Sciatic nerve (tissue), 2 donors: Measurements from ENCODE around the gene HPD. TPM values are rescaled to one million over a fixed set of nuclear protein-coding genes. Genes with fewer than 3 reads are reported as not detected.

Source experiments
- ATAC-seq: fragments of 200-7000 bp; cut with Tn5 transposase; one replicate; pipeline ENCODE4 v1.9.1; 2020; ENCODE audit warnings: mild to moderate bottlenecking, moderate library complexity
- DNase-seq: peaks from one replicate; pipeline ENCODE4 v3.0.0-alpha.2; 2020; ENCODE audit warnings: low spot score
- intact Hi-C: fragments of 100-400 bp; cut with DNase I; formaldehyde crosslinking; loops from one replicate; pipeline ENCODE4 v1.14.2; 2022
- total RNA-seq: library from RNA; stranded (reverse); fragmentation: NEBNext Ultra II Directional; extraction: Animal tissue kit (Norgen Biotek cat#: 25700); gene quantifications from one replicate; pipeline ENCODE4 v1.2.1, GENCODE V29; 2021
- donor health status: DM: no; HTN: no; CAD: no.
- donor health status: DM: no; HTN: no; CAD: no.

Gene HPD
- total RNA-seq, 1 donor from 2014 or later, result 0.40 TPM

DNA sequence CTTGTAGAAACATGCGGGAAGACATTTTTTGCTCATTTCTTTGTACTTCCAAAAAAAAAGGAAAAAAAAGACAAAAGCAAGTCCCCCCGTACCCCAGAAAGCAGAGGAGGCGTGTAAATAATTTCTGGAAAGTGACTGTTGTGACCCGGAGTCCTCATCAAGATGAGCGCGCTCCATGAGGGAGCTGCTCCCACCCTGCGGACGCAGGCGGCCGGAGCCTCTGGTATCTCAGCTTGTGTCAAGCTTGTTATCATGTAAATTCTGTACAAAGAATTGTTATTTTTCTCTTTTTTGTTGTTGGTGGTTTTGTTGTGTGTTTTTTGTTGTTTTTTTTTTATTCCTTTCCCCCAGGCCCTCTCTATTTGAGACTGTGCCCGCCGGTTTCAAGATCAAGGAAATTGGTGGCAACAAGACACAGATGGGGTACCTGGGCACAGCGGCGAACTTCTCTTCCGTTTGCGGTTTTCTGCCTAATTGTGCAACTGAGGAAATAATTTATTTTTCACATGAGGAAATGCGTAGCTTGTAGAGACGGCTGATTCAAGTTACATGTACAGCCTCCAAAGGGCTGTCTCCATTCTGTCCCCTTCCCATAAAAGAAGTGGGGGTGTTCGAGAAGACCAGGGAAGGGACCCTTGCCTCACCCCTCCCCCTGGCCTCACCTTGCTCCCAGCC is 27.0 kb downstream of the HPD start:
- intact Hi-C loops, result no loop called here
- ATAC-seq (no peak), DNase-seq (no peak)

- intact Hi-C loops, result no loop called here
Observed at GRCh38 chr12:121830588-121831265, 27.9 kb downstream of the HPD start.

DNA sequence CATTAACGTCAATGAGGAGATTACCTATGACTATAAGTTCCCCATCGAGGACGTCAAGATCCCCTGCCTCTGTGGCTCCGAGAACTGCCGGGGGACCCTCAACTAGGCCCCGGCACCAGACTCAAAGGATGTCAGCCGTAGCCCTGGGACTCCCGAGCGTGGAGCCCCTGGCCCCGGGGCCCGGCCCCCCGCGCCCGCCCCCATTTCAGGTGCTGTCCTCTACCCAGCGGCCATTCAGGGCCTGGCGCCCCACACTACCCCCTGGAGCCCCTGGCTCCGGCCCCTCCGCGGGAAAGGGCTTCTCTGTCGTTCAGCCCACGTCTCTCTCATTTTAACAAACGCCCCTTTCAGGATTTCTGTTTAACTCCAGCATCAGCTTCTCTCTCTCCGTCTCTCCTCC is 28.5 kb downstream of the HPD start:
- intact Hi-C loops, result no loop called here
- no peak for ATAC-seq
- no peak for DNase-seq

More at GRCh38 chr12:121830588-121831265, 27.9 kb downstream of the HPD start:
- no peak for DNase-seq
- ATAC-seq, result peak; percentile 13

- no peak for ATAC-seq
- no peak for DNase-seq
- intact Hi-C loops, result no loop called here
Observed at GRCh38 chr12:121829250-121829918, 29.3 kb downstream of the HPD start.

DNA sequence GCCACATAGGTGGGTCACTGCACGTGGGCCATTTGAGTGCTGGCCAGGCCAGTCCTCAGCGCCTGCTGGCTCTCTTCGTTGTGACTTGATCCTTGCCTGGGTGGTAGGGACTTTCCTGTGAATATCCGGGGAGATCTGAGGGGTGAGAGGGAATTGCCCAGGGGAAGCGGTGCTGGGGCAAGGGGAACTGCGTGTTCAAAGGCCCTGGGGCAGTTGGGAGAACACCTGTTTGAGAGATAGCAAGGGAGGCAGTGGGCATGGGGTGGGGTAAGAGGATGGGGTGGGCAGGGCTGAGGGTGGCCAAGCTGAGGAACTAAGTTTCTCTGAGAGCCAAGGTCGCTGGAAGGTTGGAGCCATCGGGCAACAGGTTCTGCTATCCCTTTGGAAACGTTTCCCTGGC is 29.8 kb downstream of the HPD start:
- ATAC-seq (no peak), DNase-seq (no peak)
- intact Hi-C loops, result no loop called here

- ATAC-seq (no peak), DNase-seq (no peak)
- intact Hi-C loops, result no loop called here
Observed at GRCh38 chr12:121828306-121828705, 30.4 kb downstream of the HPD start.

- ATAC-seq, result no peak
- intact Hi-C loops, result no loop called here
- no peak for DNase-seq
Observed at GRCh38 chr12:121827351-121828099, 31.1 kb downstream of the HPD start.

- no peak for DNase-seq
Observed at GRCh38 chr12:121826318-121827150, 32.1 kb downstream of the HPD start.

GRCh38 chr12:121825041-121825523 is 33.6 kb downstream of the HPD start:
- intact Hi-C loops, result no loop called here
- ATAC-seq, result peak; percentile 6
- DNase-seq, result no peak

More at GRCh38 chr12:121826318-121827150, 32.1 kb downstream of the HPD start:
- intact Hi-C loops, result no loop called here
- no peak for ATAC-seq

DNA sequence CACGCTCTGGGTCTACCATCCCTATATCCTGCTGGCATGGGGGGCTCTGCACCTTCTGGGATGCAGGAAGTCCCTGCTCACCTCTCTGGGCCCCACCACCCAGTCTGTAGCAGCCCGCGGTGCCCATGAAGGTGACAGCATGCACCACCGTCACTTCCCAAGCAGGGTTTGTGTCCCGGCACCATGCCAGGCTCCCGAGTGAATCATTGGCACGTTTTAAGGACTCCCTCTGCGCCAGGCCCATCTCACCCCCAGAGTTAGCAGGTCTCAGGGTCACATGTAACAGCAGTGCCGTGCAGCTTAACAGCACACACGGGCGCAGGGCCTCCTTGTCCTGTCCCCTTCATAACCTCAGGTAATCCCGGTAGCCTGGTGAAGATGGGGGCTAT is 34.9 kb downstream of the HPD start:
- intact Hi-C loops, result no loop called here
- DNase-seq (no peak), ATAC-seq (no peak)

- intact Hi-C loops, result no loop called here
- no peak for ATAC-seq
- no peak for DNase-seq
Observed at GRCh38 chr12:121823101-121823726, 35.4 kb downstream of the HPD start.

DNA sequence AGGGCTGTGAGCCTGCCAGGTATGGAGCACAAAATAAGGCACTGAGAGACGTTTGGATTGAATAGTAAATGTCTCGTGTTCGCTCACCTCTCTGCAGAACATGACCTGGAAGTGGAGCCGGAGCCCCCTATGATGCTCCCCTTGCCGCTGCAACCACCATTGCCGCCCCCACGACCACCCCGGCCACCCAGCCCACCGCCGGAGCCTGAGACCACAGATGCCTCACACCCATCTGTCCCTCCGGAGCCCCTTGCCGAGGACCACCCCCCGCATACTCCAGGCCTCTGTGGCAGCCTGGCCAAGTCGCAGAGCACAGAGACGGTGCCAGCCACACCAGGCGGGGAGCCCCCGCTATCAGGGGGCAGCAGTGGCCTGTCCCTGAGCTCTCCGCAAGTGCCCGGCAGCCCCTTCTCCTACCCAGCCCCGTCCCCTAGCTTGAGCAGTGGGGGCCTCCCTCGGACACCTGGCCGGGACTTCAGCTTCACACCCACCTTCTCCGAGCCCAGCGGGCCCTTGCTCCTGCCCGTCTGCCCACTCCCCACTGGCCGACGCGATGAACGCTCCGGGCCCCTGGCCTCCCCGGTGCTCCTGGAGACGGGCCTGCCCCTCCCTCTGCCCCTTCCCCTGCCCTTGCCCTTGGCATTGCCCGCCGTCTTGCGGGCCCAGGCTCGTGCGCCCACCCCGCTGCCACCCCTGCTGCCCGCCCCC is 36.1 kb downstream of the HPD start:
- intact Hi-C loops, result no loop called here
- ATAC-seq (no peak), DNase-seq (no peak)

DNA sequence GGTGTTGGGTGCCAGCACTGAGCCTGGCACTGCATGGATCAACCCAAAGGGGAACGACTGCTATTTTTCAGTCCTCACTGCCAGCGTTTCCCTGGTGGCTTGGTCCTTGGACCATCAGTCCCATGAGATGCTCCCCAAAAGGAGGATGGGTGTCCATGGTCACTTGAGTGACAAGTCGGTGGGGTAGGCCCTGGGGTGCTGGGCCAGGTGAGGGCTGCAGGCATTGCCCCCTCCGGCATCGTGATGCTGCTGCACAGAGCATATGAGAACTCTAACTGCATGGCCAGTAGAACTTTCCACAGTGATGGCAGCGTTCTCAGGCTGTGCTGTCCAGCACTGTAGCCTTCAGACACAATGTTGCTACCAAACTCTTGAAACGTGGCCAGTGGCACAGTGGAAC is 38.6 kb downstream of the HPD start:
- ATAC-seq (no peak), DNase-seq (no peak)
- intact Hi-C loops, result no loop called here

DNA sequence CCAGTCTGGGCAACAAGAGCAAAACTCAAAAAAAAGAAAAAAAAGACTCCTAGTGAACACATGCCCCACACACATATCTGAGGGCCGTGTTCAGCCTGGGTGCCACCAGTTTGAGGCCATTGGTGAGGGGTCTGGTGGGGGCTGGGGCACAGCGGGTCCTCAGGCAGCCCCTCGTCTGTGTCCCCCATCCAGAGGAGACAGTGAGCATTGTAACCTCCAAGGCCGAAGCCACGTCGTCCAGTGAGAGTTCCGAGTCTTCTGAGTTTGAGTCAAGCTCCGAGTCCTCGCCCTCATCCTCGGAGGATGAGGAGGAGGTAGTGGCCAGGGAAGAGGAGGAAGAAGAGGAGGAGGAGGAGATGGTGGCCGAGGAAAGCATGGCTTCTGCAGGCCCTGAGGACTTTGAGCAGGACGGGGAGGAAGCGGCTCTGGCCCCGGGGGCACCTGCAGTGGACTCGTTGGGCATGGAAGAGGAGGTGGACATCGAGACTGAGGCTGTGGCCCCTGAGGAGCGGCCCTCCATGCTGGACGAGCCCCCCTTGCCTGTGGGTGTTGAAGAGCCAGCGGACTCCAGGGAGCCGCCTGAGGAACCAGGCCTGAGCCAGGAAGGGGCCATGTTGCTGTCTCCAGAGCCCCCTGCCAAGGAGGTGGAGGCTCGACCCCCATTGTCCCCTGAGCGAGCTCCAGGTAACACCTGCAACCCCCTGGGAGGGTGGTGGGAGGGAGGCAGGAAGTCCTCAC is 39.3 kb downstream of the HPD start:
- no peak for ATAC-seq
- intact Hi-C loops, result no loop called here
- DNase-seq, result no peak

GRCh38 chr12:121817648-121818043 is 41.0 kb downstream of the HPD start:
- DNase-seq (no peak), ATAC-seq (no peak)
- intact Hi-C loops, result no loop called here

- ATAC-seq, result no peak
- DNase-seq, result no peak
- intact Hi-C loops, result no loop called here
Observed at GRCh38 chr12:121816925-121817647, 41.6 kb downstream of the HPD start.
